GM23338 (cell line): ENCODE data around the gene KCNF1.

Experiments
- POLR2AphosphoS5 ChIP-seq: IDR thresholded peaks from 2 replicates; pipeline ENCODE4 v1.6.1; 2016; ENCODE audit warnings: antibody characterized with exemption, low read depth
- TF ChIP-seq, protein P1 (sequence below): IDR thresholded peaks from one replicate; pipeline ENCODE4 v1.6.1; 2018; ENCODE audit warnings: antibody characterized with exemption; ENCODE audit not compliant: unreplicated experiment

DNA sequence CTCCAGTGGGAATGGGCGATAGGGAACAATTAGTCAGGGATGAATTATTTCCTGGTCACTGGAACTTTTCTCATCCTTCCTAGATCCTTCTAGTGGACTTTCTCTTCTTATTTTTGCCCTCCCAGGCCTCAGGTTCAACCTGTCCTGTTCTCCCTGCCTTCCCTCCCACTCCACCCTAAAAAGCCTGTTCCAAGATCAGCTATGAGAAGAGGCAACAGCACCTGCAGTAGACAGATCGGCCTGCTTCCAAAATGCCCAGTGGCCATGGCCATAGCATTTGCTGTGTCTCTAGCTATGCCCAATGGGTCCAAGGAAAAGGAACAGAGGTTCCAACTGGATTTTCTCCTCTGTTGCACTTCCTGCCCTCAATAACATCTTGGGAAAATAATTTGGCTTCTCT, 16.5 kb upstream of the KCNF1 start:
- no peak for TF ChIP-seq POLR2AphosphoS5
- TF ChIP-seq, protein P1, sequence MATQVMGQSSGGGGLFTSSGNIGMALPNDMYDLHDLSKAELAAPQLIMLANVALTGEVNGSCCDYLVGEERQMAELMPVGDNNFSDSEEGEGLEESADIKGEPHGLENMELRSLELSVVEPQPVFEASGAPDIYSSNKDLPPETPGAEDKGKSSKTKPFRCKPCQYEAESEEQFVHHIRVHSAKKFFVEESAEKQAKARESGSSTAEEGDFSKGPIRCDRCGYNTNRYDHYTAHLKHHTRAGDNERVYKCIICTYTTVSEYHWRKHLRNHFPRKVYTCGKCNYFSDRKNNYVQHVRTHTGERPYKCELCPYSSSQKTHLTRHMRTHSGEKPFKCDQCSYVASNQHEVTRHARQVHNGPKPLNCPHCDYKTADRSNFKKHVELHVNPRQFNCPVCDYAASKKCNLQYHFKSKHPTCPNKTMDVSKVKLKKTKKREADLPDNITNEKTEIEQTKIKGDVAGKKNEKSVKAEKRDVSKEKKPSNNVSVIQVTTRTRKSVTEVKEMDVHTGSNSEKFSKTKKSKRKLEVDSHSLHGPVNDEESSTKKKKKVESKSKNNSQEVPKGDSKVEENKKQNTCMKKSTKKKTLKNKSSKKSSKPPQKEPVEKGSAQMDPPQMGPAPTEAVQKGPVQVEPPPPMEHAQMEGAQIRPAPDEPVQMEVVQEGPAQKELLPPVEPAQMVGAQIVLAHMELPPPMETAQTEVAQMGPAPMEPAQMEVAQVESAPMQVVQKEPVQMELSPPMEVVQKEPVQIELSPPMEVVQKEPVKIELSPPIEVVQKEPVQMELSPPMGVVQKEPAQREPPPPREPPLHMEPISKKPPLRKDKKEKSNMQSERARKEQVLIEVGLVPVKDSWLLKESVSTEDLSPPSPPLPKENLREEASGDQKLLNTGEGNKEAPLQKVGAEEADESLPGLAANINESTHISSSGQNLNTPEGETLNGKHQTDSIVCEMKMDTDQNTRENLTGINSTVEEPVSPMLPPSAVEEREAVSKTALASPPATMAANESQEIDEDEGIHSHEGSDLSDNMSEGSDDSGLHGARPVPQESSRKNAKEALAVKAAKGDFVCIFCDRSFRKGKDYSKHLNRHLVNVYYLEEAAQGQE, result no peak
